ENCODE results near the gene FGD3.

Gene FGD3

DNA sequence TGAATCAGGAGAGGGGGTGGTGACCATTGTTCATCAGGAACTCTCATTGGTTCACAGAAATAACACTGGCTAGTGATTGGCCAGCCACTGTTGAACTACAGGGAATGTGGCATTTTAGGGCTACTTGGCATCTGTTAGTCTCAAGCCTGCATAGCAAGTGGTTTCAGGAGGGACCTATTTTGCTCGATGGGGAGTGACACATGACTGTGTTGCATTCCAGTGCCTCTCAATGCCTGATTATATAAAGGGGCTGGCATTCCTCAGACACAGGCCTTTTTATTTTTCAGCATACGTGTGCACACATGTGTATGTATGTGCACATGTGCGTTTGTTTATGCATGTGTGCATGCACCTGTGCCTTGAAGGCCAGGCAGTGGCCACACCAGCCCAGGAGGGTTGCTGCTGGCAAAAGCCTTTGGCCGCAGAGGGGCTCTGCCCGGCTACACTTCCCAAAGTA, 23.2 kb downstream of the FGD3 start:
- TF ChIP-seq, protein P1, sequence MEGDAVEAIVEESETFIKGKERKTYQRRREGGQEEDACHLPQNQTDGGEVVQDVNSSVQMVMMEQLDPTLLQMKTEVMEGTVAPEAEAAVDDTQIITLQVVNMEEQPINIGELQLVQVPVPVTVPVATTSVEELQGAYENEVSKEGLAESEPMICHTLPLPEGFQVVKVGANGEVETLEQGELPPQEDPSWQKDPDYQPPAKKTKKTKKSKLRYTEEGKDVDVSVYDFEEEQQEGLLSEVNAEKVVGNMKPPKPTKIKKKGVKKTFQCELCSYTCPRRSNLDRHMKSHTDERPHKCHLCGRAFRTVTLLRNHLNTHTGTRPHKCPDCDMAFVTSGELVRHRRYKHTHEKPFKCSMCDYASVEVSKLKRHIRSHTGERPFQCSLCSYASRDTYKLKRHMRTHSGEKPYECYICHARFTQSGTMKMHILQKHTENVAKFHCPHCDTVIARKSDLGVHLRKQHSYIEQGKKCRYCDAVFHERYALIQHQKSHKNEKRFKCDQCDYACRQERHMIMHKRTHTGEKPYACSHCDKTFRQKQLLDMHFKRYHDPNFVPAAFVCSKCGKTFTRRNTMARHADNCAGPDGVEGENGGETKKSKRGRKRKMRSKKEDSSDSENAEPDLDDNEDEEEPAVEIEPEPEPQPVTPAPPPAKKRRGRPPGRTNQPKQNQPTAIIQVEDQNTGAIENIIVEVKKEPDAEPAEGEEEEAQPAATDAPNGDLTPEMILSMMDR (IDR thresholded peaks at IDR 0.05; ENCODE audit: insufficient read depth, low read depth, low read length, missing control alignments): no peak
- H3K4me3 ChIP-seq (ENCODE audit: low read depth, low read length): no peak overlapping the region
- no peak for DNase-seq (ENCODE audit: low read depth)

DNA sequence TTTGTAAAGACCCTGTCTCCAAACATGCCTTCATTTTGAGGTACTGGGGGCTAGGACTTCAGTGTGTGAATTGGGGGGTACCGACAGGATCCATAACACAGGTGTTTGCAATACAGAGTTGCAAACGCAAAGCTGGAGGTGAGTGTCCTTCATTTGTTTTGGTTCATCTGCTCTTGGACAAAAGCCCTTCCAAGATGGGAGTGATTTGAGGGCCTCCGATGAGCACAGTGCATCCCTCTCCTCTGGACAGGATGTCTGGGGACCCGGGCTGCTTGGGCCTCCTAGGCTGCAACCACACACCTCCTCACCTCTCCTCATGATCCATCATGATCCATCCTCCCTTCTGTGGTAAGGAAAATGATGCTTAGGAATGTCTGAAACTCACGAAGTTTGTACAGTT, 23.8 kb downstream of the FGD3 start:
- no peak overlapping the region for H3K4me3 ChIP-seq (ENCODE audit: low read depth, low read length)
- TF ChIP-seq, protein P1 (IDR thresholded peaks at IDR 0.05; ENCODE audit: insufficient read depth, low read depth, low read length, missing control alignments): no peak
- DNase-seq (ENCODE audit: low read depth): no peak

DNA sequence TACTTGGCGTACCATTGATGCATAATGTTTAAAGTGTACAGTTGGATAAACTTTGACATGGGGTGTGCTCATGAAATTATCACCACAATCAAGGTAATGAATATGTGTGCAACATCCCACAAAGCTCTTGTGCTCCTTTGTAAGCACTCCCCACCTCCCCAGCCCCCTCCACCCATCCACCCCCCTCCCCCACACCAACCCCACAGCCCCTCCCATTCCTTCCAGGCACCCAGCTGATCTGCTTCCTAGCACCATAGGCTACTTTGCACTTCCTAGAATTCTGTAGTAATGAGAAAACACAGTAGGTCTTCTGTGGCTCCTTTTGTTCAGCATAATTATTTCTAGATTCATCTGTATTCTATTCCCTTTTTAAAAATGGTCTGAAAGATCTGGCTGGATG, 24.5 kb downstream of the FGD3 start:
- no peak overlapping the region for H3K4me3 ChIP-seq (ENCODE audit: low read depth, low read length)
- TF ChIP-seq, protein P1 (IDR thresholded peaks at IDR 0.05; ENCODE audit: insufficient read depth, low read depth, low read length, missing control alignments): no peak
- DNase-seq (ENCODE audit: low read depth): no peak

DNA sequence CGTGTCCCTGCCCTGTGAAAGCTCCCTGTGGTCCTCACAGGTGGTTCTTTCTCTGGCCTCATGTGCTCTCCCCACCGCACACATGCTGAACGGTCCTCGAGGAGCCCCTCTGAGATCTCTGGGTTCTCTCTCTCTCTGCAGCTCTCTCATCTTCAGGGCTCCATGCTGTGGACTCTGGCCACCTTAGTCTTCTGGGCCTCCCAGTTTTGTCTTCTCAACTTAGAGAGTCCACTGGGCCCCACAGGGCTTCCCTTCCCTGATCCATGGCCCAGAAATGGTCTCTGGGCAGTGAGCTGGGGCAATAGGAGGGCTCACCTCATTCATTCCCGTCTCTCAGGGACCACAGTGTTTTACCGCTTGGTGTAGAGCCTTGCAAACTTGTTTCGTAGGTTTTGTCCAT, 26.4 kb downstream of the FGD3 start:
- TF ChIP-seq, protein P1 (IDR thresholded peaks at IDR 0.05; ENCODE audit: insufficient read depth, low read depth, low read length, missing control alignments): no peak
- no peak overlapping the region for H3K4me3 ChIP-seq (ENCODE audit: low read depth, low read length)
- no peak for DNase-seq (ENCODE audit: low read depth)

DNA sequence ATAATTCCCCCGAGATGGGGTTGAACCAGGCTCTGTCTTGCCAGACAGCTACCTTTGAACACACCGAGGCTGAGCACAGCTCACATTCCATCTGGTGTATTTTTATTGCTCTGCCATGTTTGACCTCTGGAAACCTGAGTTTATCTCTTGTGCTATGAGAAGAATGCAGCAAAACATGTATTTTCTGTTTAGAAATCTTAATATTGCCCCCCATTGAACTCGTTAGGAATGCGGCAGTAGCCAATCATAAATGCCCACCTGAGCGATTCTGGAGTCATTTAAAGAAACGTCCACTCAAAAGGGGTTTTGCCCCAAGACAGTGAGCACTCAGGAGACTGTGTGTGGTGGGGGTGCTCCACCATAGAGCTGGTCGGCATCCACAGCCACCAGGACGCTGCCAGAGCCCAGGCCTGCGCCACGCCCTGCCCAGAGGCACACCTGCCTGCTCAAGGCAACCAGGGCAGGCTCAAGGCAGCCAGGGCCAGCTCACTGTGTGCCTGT, 26.9 kb downstream of the FGD3 start:
- TF ChIP-seq, protein P1 (IDR thresholded peaks at IDR 0.05; ENCODE audit: insufficient read depth, low read depth, low read length, missing control alignments): no peak
- DNase-seq (ENCODE audit: low read depth): no peak
- no peak overlapping the region for H3K4me3 ChIP-seq (ENCODE audit: low read depth, low read length)

DNA sequence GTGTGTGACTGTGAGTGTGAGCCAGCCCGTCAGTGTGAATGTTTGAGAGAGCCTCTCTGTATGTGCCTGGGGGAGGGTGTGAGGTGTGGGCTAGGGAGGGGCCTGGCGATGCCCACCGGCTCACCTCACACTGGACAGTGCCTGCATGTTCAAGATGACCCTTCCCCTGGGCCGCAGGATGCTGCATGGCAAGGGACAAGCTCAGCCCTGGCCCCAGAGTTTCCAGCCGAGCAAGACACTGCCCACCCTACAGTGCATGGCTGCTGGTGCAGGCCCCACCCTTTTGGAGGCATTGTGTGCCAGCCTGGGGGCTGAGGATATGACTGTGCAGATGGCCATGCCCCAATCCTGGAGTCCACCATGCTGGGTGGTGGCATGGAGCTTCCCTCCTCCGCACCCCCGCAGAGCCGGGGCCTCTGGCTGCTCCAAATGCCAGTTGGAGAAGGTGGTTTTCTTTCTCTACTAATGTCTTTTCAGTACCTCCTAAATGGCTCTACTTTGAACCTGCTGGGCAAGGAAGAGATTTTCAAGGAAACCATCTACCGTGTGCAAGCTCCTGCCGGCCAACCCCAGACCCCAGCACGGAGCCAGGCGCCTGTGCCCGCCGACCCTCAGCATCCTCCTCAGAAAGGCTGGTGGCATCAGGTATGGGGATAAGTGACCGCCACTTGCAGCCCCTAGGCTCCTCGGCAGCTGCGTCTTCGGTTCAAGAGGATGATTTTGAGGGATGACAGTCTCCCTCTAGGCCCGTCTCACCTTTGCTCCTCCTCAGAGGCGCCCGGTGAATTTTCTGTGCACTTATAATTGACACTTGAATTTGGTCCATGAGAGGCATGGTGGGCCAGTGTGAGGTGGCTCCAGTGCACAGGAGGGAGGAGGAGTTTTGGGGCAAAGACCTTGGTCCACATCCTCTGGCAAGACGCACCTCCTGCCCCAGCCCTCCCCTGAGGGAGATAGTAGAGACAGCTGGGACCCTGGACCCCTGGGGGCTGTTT, 27.7 kb downstream of the FGD3 start:
- no peak overlapping the region for H3K4me3 ChIP-seq (ENCODE audit: low read depth, low read length)
- TF ChIP-seq, protein P1 (IDR thresholded peaks at IDR 0.05; ENCODE audit: insufficient read depth, low read depth, low read length, missing control alignments): no peak
- no peak for DNase-seq (ENCODE audit: low read depth)
